ENCODE data around the gene PEX7. TPM values are rescaled to one million over a fixed set of nuclear protein-coding genes. Genes with fewer than 3 reads are reported as not detected.
"Not testable (repeated sequence)": the region's sequence is repeated elsewhere in the genome, so short reads cannot be mapped to it uniquely, and the experiment has no call there.

PEX7 gene
- polyA plus RNA-seq, 1 experiment: 5.6 TPM

- CTCF ChIA-PET: no interaction called here
- no peak for DNase-seq (ENCODE audit: low read depth)
- TF ChIP-seq CTCF (IDR thresholded peaks at IDR 0.05; ENCODE audit: insufficient read depth, low read depth, low read length): no peak
- POLR2A ChIA-PET: no interaction called here
- Histone ChIP-seq H3K27me3 (ENCODE audit: control insufficient read depth, insufficient read depth, low read length) (peaks cover 1% of the 10 kb centered on the region), H3K4me3 (ENCODE audit: low read depth, low read length) (no peak overlapping the region), H3K36me3 (ENCODE audit: control insufficient read depth, insufficient read depth, low read length) (no peaks in the 10 kb centered on the region)
Measured at GRCh38 chr6:136930528-136930927, 108.1 kb downstream of the PEX7 start.

- DNase-seq (ENCODE audit: low read depth): no peak
- TF ChIP-seq CTCF (IDR thresholded peaks at IDR 0.05; ENCODE audit: insufficient read depth, low read depth, low read length): no peak
- ChIA-PET CTCF (interaction anchor here (0.5 to 1.9 kb wide), 4 partner anchors 11 to 80 kb away, joined by 3 to 8 read pairs (median 4); partner anchors contain the start of gene SLC35D3), POLR2A (no interaction called here)
- Histone ChIP-seq H3K27me3 (ENCODE audit: control insufficient read depth, insufficient read depth, low read length) (no peaks in the 10 kb centered on the region), H3K4me3 (ENCODE audit: low read depth, low read length) (no peak overlapping the region), H3K36me3 (ENCODE audit: control insufficient read depth, insufficient read depth, low read length) (no peaks in the 10 kb centered on the region)
Measured at GRCh38 chr6:136932599-136932998, 110.2 kb downstream of the PEX7 start.

GRCh38 chr6:136945072-136945471, 122.7 kb downstream of the PEX7 start:
- DNase-seq (ENCODE audit: low read depth): no peak
- ChIA-PET CTCF (no interaction called here), POLR2A (no interaction called here)
- no peaks in the 10 kb centered on the region for H3K36me3 ChIP-seq (ENCODE audit: control insufficient read depth, insufficient read depth, low read length)
- no peaks in the 10 kb centered on the region for H3K27me3 ChIP-seq (ENCODE audit: control insufficient read depth, insufficient read depth, low read length)
- no peak for TF ChIP-seq CTCF (IDR thresholded peaks at IDR 0.05; ENCODE audit: insufficient read depth, low read depth, low read length)
- H3K4me3 ChIP-seq (ENCODE audit: low read depth, low read length): no peak overlapping the region

GRCh38 chr6:136945711-136946121, 123.3 kb downstream of the PEX7 start:
- ChIA-PET POLR2A (no interaction called here), CTCF (no interaction called here)
- TF ChIP-seq CTCF (IDR thresholded peaks at IDR 0.05; ENCODE audit: insufficient read depth, low read depth, low read length): no peak
- Histone ChIP-seq H3K36me3 (ENCODE audit: control insufficient read depth, insufficient read depth, low read length) (no peaks in the 10 kb centered on the region), H3K27me3 (ENCODE audit: control insufficient read depth, insufficient read depth, low read length) (no peaks in the 10 kb centered on the region), H3K4me3 (ENCODE audit: low read depth, low read length) (no peak overlapping the region)
- no peak for DNase-seq (ENCODE audit: low read depth)

GRCh38 chr6:136947037-136947436, 124.6 kb downstream of the PEX7 start:
- no peak for TF ChIP-seq CTCF (IDR thresholded peaks at IDR 0.05; ENCODE audit: insufficient read depth, low read depth, low read length)
- ChIA-PET CTCF (no interaction called here), POLR2A (no interaction called here)
- H3K27me3 ChIP-seq (ENCODE audit: control insufficient read depth, insufficient read depth, low read length): no peaks in the 10 kb centered on the region
- H3K36me3 ChIP-seq (ENCODE audit: control insufficient read depth, insufficient read depth, low read length): no peaks in the 10 kb centered on the region
- no peak overlapping the region for H3K4me3 ChIP-seq (ENCODE audit: low read depth, low read length)
- DNase-seq (ENCODE audit: low read depth): no peak

- DNase-seq (ENCODE audit: low read depth); CTCF ChIA-PET; H3K36me3 ChIP-seq (ENCODE audit: control insufficient read depth, insufficient read depth, low read length); POLR2A ChIA-PET; H3K27me3 ChIP-seq (ENCODE audit: control insufficient read depth, insufficient read depth, low read length); H3K4me3 ChIP-seq (ENCODE audit: low read depth, low read length): not testable (repeated sequence)
Measured at GRCh38 chr6:136949957-136950356, 127.6 kb downstream of the PEX7 start.
